WTC11 (cell line): ENCODE results near the gene ZBED5. TPM values are rescaled to one million over a fixed set of nuclear protein-coding genes. Genes with fewer than 3 reads are reported as not detected.

Experiments
- ATAC-seq: fragments of 200-7000 bp; cut with Tn5 transposase; 2 replicates; pipeline ENCODE4 v1.10.0; 2021; ENCODE audit warnings: mild to moderate bottlenecking, moderate library complexity
- CTCF ChIA-PET: fragments of 300-600 bp; sonication (Branson Sonifier 250); formaldehyde crosslinking; loops from one replicate; lab custom pipeline; 2021; ENCODE audit warnings: antibody characterized with exemption; lab: Charles Lee
- POLR2A ChIA-PET: fragments of 350-600 bp; sonication (Branson Sonifier 250); formaldehyde crosslinking; loops from one replicate; lab custom pipeline; 2021; ENCODE audit warnings: antibody characterized with exemption; lab: Charles Lee
- DNase-seq: peaks from one replicate; pipeline ENCODE4 v3.0.0; 2021; ENCODE audit warnings: low spot score
- H3K27ac Mint-ChIP-seq: 2 replicates; pipeline ENCODE4 v1.8.0; 2021; ENCODE audit warnings: mixed read lengths
- H3K27me3 Mint-ChIP-seq: 2 replicates; pipeline ENCODE4 v1.8.0; 2021; ENCODE audit warnings: low read depth, mild to moderate bottlenecking, moderate library complexity, mixed read lengths
- H3K36me3 Mint-ChIP-seq: 2 replicates; pipeline ENCODE4 v1.8.0; 2021; ENCODE audit warnings: mixed read lengths
- H3K4me1 Mint-ChIP-seq: 2 replicates; pipeline ENCODE4 v1.8.0; 2022; ENCODE audit warnings: mixed read lengths
- H3K4me3 Mint-ChIP-seq: 2 replicates; pipeline ENCODE4 v1.8.0; 2021; ENCODE audit warnings: mild to moderate bottlenecking, moderate library complexity, mixed read lengths
- H3K9me3 Mint-ChIP-seq: 2 replicates; pipeline ENCODE4 v1.8.0; 2021; ENCODE audit warnings: mixed read lengths
- ARID4B ChIP-seq: sonication (generic); formaldehyde crosslinking; IDR thresholded peaks from 2 replicates; pipeline ENCODE4 v1.8.0; 2023; ENCODE audit warnings: missing genetic modification reagents, mild to moderate bottlenecking, borderline replicate concordance
- CREB1 ChIP-seq: sonication (generic); formaldehyde crosslinking; IDR thresholded peaks from 2 replicates; pipeline ENCODE4 v1.8.0; 2023; ENCODE audit warnings: mild to moderate bottlenecking, missing genetic modification reagents
- GABPB1 ChIP-seq: sonication (generic); formaldehyde crosslinking; IDR thresholded peaks from 2 replicates; pipeline ENCODE4 v1.8.1; 2023; ENCODE audit warnings: mild to moderate bottlenecking, missing genetic modification reagents
- MAX ChIP-seq: sonication (generic); formaldehyde crosslinking; IDR thresholded peaks from 2 replicates; pipeline ENCODE4 v1.8.0; 2022; ENCODE audit warnings: mild to moderate bottlenecking, missing genetic modification reagents
- MYBL2 ChIP-seq: sonication (generic); formaldehyde crosslinking; IDR thresholded peaks from 2 replicates; pipeline ENCODE4 v1.8.1; 2023; ENCODE audit warnings: mild to moderate bottlenecking, moderate library complexity, missing genetic modification reagents
- NFYB ChIP-seq: sonication (generic); formaldehyde crosslinking; conservative IDR thresholded peaks from 2 replicates; pipeline ENCODE4 v1.8.0; 2022; ENCODE audit warnings: low read depth, missing genetic modification reagents
- NR2C2 ChIP-seq: sonication (generic); formaldehyde crosslinking; IDR thresholded peaks from 2 replicates; pipeline ENCODE4 v1.8.0; 2022; ENCODE audit warnings: mild to moderate bottlenecking, missing genetic modification reagents
- RELA ChIP-seq: sonication (generic); formaldehyde crosslinking; IDR thresholded peaks from 2 replicates; pipeline ENCODE4 v1.8.1; 2022; ENCODE audit warnings: missing genetic modification reagents, mild to moderate bottlenecking, borderline replicate concordance
- TEAD4 ChIP-seq: sonication (generic); formaldehyde crosslinking; IDR thresholded peaks from 2 replicates; pipeline ENCODE4 v1.8.0; 2022; ENCODE audit warnings: mild to moderate bottlenecking, missing genetic modification reagents
- TP53 ChIP-seq: sonication (generic); formaldehyde crosslinking; IDR thresholded peaks from 2 replicates; pipeline ENCODE4 v1.8.1; 2023; ENCODE audit warnings: mild to moderate bottlenecking, missing genetic modification reagents
- ZNF121 ChIP-seq: sonication (generic); formaldehyde crosslinking; IDR thresholded peaks from 2 replicates; pipeline ENCODE4 v1.8.0; 2023; ENCODE audit warnings: missing genetic modification reagents
- ZNF317 ChIP-seq: sonication (generic); formaldehyde crosslinking; IDR thresholded peaks from 2 replicates; pipeline ENCODE4 v1.8.1; 2023; ENCODE audit warnings: low read depth, mild to moderate bottlenecking, moderate library complexity, missing genetic modification reagents, borderline replicate concordance
- ZNF416 ChIP-seq: fragments of 250-450 bp; sonication (Bioruptor Pico); IDR thresholded peaks from 2 replicates; pipeline ENCODE4 v1.9.0; 2021; ENCODE audit warnings: mild to moderate bottlenecking, inconsistent platforms
- total RNA-seq: library from RNA; stranded (reverse); gene quantifications from 3 replicates; pipeline ENCODE4 v1.2.3, GENCODE V29; 2021
- TF ChIP-seq, protein P1 (sequence below): fragments of 250-450 bp; sonication (Bioruptor Pico); IDR thresholded peaks from 2 replicates; pipeline ENCODE4 v1.9.0; 2021; ENCODE audit warnings: mild to moderate bottlenecking
- TF ChIP-seq, protein P2 (sequence below): sonication (generic); formaldehyde crosslinking; IDR thresholded peaks from 2 replicates; pipeline ENCODE4 v1.8.1; 2023; ENCODE audit warnings: mild to moderate bottlenecking, missing genetic modification reagents, moderate library complexity
- TF ChIP-seq, protein P3 (sequence below): sonication (generic); formaldehyde crosslinking; IDR thresholded peaks from 2 replicates; pipeline ENCODE4 v1.8.0; 2023; ENCODE audit warnings: mild to moderate bottlenecking, missing genetic modification reagents
- TF ChIP-seq, protein P4 (sequence below): sonication (generic); formaldehyde crosslinking; IDR thresholded peaks from 2 replicates; pipeline ENCODE4 v1.8.1; 2023; ENCODE audit warnings: mild to moderate bottlenecking, missing genetic modification reagents
- TF ChIP-seq, protein P5 (sequence below): fragments of 250-450 bp; sonication (Bioruptor Pico); IDR thresholded peaks from 2 replicates; pipeline ENCODE4 v1.9.0; 2021; ENCODE audit warnings: mild to moderate bottlenecking
- TF ChIP-seq, protein P6 (sequence below): sonication (generic); formaldehyde crosslinking; IDR thresholded peaks from 2 replicates; pipeline ENCODE4 v1.8.1; 2022; ENCODE audit warnings: mild to moderate bottlenecking, moderate library complexity, missing genetic modification reagents

ZBED5 gene
- total RNA-seq, 1 experiment from 2014 or later, result 48.7 TPM

- TF ChIP-seq RELA (CRISPR knock-in tag), result no peak
- TF ChIP-seq, protein P1, sequence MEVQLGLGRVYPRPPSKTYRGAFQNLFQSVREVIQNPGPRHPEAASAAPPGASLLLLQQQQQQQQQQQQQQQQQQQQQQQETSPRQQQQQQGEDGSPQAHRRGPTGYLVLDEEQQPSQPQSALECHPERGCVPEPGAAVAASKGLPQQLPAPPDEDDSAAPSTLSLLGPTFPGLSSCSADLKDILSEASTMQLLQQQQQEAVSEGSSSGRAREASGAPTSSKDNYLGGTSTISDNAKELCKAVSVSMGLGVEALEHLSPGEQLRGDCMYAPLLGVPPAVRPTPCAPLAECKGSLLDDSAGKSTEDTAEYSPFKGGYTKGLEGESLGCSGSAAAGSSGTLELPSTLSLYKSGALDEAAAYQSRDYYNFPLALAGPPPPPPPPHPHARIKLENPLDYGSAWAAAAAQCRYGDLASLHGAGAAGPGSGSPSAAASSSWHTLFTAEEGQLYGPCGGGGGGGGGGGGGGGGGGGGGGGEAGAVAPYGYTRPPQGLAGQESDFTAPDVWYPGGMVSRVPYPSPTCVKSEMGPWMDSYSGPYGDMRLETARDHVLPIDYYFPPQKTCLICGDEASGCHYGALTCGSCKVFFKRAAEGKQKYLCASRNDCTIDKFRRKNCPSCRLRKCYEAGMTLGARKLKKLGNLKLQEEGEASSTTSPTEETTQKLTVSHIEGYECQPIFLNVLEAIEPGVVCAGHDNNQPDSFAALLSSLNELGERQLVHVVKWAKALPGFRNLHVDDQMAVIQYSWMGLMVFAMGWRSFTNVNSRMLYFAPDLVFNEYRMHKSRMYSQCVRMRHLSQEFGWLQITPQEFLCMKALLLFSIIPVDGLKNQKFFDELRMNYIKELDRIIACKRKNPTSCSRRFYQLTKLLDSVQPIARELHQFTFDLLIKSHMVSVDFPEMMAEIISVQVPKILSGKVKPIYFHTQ (CRISPR knock-in tag), result no peak
- TF ChIP-seq GABPB1 (CRISPR knock-in tag), result no peak
- TF ChIP-seq, protein P2, sequence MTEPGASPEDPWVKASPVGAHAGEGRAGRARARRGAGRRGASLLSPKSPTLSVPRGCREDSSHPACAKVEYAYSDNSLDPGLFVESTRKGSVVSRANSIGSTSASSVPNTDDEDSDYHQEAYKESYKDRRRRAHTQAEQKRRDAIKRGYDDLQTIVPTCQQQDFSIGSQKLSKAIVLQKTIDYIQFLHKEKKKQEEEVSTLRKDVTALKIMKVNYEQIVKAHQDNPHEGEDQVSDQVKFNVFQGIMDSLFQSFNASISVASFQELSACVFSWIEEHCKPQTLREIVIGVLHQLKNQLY (CRISPR knock-in tag), result no peak
- no peak for TF ChIP-seq NR2C2 (CRISPR knock-in tag)
- TF ChIP-seq TP53 (CRISPR knock-in tag), result no peak
- TF ChIP-seq, protein P3, sequence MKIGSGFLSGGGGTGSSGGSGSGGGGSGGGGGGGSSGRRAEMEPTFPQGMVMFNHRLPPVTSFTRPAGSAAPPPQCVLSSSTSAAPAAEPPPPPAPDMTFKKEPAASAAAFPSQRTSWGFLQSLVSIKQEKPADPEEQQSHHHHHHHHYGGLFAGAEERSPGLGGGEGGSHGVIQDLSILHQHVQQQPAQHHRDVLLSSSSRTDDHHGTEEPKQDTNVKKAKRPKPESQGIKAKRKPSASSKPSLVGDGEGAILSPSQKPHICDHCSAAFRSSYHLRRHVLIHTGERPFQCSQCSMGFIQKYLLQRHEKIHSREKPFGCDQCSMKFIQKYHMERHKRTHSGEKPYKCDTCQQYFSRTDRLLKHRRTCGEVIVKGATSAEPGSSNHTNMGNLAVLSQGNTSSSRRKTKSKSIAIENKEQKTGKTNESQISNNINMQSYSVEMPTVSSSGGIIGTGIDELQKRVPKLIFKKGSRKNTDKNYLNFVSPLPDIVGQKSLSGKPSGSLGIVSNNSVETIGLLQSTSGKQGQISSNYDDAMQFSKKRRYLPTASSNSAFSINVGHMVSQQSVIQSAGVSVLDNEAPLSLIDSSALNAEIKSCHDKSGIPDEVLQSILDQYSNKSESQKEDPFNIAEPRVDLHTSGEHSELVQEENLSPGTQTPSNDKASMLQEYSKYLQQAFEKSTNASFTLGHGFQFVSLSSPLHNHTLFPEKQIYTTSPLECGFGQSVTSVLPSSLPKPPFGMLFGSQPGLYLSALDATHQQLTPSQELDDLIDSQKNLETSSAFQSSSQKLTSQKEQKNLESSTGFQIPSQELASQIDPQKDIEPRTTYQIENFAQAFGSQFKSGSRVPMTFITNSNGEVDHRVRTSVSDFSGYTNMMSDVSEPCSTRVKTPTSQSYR (CRISPR knock-in tag), result no peak
- no peak for TF ChIP-seq MAX (CRISPR knock-in tag)
- TF ChIP-seq CREB1 (CRISPR knock-in tag), result no peak
- no peak for TF ChIP-seq ZNF121
- TF ChIP-seq, protein P4, sequence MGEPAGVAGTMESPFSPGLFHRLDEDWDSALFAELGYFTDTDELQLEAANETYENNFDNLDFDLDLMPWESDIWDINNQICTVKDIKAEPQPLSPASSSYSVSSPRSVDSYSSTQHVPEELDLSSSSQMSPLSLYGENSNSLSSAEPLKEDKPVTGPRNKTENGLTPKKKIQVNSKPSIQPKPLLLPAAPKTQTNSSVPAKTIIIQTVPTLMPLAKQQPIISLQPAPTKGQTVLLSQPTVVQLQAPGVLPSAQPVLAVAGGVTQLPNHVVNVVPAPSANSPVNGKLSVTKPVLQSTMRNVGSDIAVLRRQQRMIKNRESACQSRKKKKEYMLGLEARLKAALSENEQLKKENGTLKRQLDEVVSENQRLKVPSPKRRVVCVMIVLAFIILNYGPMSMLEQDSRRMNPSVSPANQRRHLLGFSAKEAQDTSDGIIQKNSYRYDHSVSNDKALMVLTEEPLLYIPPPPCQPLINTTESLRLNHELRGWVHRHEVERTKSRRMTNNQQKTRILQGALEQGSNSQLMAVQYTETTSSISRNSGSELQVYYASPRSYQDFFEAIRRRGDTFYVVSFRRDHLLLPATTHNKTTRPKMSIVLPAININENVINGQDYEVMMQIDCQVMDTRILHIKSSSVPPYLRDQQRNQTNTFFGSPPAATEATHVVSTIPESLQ (CRISPR knock-in tag), result no peak
- TF ChIP-seq NFYB (CRISPR knock-in tag), result no peak
- no peak for TF ChIP-seq TEAD4
- no peak for TF ChIP-seq ZNF416 (CRISPR knock-in tag)
- no peak for TF ChIP-seq ARID4B (CRISPR knock-in tag)
- TF ChIP-seq MYBL2 (CRISPR knock-in tag), result no peak
- TF ChIP-seq, protein P5, sequence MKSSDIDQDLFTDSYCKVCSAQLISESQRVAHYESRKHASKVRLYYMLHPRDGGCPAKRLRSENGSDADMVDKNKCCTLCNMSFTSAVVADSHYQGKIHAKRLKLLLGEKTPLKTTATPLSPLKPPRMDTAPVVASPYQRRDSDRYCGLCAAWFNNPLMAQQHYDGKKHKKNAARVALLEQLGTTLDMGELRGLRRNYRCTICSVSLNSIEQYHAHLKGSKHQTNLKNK, result no peak
- no peak for TF ChIP-seq ZNF317
- TF ChIP-seq, protein P6, sequence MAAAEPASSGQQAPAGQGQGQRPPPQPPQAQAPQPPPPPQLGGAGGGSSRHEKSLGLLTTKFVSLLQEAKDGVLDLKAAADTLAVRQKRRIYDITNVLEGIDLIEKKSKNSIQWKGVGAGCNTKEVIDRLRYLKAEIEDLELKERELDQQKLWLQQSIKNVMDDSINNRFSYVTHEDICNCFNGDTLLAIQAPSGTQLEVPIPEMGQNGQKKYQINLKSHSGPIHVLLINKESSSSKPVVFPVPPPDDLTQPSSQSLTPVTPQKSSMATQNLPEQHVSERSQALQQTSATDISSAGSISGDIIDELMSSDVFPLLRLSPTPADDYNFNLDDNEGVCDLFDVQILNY (CRISPR knock-in tag), result no peak
- TF ChIP-seq, all 79 proteins: peak for 0
- H3K27ac Mint-ChIP-seq, result no peak overlapping the region
These were observed 17.7 kb upstream of the ZBED5 start for GRCh38 chr11:10875430-10876021.

More at GRCh38 chr11:10875430-10876021, 17.7 kb upstream of the ZBED5 start:
- ChIA-PET CTCF (interaction anchor here (1.3 kb wide), 1 partner anchor 18 kb away, joined by 3 read pairs; the partner anchor contains the start of gene ZBED5), POLR2A (no interaction called here)
- Mint-ChIP-seq H3K4me1 (peaks cover 9% of the 10 kb centered on the region), H3K9me3 (peaks cover 22% of the 10 kb centered on the region), H3K27me3 (no peaks in the 10 kb centered on the region; the same call in 1 of the 2 replicates), H3K36me3 (peaks cover 16% of the 10 kb centered on the region), H3K4me3 (no peak overlapping the region)
- DNase-seq (no peak), ATAC-seq (no peak)
